Activated CD4-positive, alpha-beta T cell treated with anti-CD3 and anti-CD28 coated beads, Interleukin-2, Interleukin-4, amounts not matched to agents 100 ng/mL and 50 ng/mL, durations not matched to agents 16 hours and 8 hours (primary cell): ENCODE data around the gene PCDH19.

ENCODE experiments used
- DNase-seq: peaks from one replicate; pipeline ENCODE4 v3.0.0-alpha.2; 2020; ENCODE audit warnings: low spot score

The PCDH19 gene

DNA sequence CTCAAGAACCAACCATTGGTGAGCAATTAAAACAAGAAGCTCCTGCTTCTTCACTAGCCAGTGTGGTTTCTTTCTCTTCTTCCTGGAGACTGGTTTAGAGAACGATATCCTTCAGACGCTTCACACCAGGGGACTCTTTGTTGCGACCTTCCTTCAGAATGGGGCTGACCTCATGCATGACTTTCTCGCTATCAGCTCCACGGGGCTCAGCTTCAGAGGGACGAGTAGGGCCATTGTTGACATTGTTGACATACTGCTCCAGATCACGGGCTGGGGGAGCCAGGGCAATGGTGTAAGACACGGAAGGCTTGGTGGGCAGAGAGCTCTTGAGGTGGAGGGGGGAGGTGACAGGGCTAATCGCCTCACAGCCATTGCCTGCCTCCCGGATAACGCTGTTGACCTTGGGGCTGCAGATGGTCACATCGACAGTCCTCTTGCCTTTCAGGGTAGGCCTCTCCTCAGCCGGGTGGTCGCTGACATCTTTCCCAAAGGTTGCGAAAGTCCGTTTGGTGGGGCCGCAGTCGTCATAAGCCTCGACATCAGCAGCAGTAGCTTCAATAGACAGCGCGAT lies 113.8 kb downstream of the PCDH19 start:
- no peak for DNase-seq

DNA sequence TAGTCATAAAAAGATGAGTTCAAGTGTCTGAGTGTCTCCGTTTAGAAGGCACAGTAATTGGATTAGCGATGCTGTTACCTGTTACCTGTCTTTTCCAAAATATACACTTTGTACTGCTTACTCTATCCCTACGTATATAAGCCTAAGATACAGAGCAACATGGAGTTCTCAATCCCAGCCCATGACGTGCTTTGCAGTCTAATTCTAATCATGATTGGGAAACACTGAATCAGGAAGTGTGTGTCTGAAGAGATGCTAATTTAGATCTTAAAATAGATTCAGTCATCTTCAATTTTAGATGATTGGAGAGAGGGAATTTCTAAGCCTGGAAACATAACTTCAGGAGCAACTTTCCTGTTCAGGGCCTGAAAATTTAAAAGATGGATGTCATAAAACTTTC lies 115.1 kb downstream of the PCDH19 start:
- DNase-seq = no peak

DNA sequence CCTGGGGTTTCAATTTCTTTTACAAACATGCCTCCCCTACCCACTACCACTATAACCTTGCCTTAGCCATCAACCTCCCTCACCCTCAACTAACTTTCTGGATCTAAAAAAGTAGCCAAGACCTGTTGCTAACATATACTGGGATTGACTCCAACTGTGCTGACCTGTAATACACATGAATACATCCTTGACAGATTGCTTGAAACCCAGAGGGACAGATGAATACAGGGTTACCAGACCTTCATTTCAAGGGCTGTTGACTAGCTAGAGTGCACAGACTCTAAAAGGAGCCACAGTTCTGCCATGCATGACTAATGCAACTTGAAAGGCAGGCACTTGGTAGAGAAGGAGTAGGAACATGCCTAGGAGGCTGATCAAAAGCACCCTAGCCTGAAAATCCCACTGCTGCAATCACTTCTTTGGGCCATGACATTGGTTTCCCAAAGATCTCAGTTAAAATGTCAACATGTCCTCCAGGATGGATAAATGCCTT lies 121.0 kb downstream of the PCDH19 start:
- DNase-seq = no peak

DNA sequence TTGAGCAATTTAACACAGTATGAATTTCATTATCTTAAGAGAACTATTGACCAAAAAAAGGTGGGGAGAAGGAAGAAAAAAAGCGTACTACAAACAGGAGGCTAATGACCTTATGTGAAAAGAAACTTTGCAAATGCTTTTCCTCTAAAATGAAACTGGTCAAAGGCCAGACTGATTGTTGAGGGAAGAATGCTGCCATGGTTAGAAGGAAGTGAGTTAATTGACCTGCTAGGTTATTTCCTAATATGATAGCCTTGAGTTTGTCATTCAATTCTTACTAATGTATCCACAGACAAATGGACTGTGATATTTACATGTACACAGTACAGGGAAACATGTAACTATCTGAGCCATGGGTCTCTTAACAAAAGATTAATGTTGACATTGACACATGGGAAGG lies 132.8 kb downstream of the PCDH19 start:
- DNase-seq = no peak

DNA sequence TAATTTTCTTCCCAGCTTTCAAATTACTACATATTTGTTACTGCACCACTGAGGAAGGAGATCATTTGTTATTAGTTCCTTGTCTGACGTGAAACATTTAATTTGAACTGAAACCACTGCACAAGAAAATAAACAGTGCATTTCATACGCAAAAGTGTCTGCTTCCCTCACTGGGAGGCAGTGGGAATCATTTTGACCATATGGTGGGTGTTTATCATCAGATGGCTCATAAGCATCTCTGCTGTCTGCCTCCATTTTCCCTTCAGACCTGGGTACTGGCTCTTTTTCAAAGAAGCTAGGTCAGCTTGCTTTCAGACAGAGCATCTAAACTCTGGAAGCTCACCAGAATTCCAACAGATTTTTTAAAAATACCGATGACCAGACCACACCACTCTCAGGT lies 135.2 kb downstream of the PCDH19 start:
- no peak for DNase-seq

DNA sequence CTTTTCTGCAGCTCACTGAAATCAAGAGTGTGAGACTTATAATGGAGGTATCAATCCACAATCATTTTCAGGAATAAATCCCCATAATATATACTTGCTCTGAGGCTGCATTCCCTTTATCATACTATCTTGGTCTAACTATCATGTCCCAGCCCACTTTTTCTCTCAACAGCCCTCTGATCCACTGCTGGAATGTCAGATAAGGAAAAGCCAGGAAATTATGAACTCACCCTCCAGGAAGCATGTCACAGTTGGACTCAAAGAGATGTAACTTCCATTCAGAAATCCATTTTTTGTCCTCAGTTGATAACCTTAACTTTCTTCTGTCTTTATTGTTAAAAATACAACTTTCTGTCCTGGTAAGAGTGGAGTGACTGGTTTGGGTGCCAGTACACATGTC lies 144.9 kb downstream of the PCDH19 start:
- no peak for DNase-seq

DNA sequence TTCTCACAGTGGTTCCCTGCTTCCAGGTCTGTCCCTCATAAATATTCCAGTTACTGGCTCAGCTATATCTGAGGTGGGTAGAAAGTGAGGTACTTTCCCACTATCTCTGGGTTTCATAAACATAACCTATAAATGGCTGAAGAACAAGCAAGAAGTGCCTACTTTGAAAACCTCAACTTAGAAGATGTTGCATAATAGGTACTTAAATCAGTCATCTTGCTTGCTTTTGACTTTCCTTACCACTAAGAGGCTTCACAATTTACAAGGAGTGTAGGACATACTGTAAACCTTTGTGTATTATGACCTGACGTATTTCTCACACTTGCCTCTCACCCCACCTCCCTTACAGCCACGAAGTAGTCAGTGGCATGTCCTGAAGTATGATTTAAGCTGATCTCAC lies 145.9 kb downstream of the PCDH19 start:
- DNase-seq = peak; percentile 39

DNA sequence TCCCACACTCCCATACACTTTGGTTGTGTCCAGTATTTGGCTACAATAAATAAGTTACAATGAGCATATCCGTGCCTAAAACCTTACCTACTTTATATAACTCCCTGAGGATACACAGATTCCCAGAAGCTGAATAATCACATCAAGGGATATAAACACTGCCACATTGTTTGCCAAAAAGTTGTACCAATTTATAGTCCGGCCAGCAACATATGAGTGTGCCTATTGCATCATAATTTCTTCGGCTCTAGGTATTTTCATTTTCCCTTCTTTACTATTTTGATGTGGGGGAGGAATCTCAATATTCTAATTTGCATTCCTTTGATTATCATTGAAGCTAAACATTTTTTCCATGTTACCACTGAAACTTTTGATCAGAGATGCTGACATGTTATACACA lies 146.4 kb downstream of the PCDH19 start:
- DNase-seq = no peak

DNA sequence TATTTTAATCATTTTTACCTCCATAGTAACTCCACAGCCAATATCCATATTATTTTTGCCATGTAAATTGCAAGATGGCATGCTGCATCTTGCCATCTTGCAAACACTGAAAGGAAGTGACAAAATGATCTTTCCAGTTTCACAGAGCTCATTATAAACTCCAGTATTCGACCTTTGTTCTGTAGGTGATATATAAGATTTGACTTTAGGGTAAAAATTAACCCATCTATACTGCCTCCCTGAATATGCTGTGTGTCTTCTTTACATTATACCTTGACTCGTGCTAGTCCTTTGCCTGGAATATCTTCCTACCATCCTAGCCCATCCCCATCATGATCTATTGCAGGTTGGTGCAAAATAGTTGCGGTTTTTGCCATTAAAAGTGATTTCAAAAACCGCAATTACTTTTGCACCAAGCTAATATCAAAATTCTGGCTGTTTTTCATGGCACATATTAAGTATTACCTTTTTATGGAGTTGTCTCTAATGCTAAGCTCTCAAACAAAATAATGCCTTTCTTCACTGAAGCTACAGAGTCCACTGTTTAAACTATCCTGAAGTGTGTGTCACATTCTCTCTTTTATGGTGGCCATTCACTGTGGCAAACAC lies 161.1 kb downstream of the PCDH19 start:
- no peak for DNase-seq

DNA sequence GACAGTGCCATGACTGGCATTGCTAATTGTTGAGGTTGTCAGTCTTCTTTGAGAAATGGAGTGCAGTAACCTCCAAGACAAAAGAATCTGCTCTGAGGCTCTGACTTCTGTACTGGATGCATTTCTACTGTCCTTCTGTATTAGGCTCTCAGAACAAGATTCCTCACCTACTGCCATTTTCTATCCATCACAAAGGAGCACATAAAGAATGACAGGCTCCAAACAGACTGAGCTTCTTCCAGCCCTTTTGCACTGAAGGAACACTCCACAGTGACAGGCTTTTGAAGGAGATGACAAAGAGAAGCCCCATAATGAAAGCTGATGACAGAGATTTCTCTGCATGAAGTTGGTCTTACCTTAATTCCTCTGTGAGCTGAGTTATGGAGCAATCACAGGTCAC lies 162.2 kb downstream of the PCDH19 start:
- DNase-seq = no peak

DNA sequence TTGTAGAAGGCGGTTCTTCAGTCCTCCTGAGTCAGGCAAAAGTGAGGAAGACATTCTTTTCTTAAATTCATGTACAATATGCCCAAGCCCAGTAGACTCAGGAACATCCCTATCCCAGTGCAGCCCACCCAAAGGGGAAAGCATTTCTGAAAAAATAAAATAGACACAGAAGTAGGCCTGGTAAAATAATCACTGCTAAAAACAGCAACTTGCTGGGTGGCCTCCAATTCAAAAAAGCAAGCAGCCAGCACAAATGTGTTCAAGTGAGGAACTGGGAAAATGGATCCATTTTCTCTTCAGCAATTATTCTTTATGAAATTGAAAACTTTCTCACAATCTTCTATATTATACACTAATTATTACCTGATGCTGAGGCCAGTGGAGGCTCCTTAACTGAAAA lies 165.4 kb downstream of the PCDH19 start:
- DNase-seq = no peak
